ENCODE data around the gene TALDO1. TPM values are rescaled to one million over a fixed set of nuclear protein-coding genes. Genes with fewer than 3 reads are reported as not detected.

TALDO1 gene
- total and polyA plus RNA-seq, 2 experiments from 2014 or later = 137 to 161 TPM

DNA sequence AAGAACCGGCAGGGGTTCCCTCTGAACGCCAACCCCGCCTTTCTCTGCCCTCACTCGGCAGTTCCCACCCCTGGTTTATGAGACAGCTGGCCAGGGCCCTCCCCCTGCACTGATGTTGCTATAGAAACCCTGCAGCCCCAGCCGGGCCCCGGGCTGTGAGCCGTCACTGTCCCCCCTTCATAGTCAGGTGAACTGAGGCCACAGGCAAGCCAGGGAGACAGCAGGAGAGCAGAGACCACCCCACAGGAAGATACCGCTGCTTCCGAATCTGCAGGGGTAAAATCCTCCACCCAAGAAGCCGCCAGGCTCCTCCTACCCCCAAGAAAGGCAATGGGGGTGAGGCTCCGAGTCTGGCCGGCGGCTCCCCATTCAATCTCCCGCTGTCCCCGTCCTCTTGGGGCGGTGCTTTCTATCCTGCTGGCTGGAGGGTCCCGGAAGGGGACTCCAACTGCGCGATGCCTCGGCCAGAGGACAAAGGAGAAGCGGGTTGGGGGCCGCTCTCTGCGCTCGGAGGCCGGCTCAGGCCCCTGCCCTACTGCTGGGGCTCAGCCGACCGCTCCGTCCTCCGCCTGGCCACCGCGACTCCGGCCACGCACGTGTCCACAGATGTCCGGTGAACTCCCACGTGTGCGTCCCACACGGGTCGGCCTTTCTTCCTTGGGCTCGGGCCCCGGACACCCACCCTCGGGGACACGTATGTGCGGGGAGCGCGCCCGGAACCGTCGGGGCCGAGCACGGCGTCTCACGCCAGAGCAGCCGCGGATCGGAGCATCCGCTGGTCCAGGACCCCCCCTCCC, 50.2 kb downstream of the TALDO1 start:
- under 1% methylated on average over 50 of the region's 57 CpGs for WGBS (ENCODE audit: low lambda C conversion rate, missing lambda C conversion rate)
- Histone ChIP-seq H3K4me3 (peak overlapping the region; percentile 59), H2AFZ (peak overlapping the region; percentile 46), H4K20me1 (ENCODE audit: insufficient read depth, poor library complexity, severe bottlenecking) (no peaks in the 10 kb centered on the region), H3K79me2 (peaks cover 6% of the 10 kb centered on the region), H3K27me3 (no peaks in the 10 kb centered on the region), H3K36me3 (replicated peaks; ENCODE audit: insufficient read depth, low read depth) (no peaks in the 10 kb centered on the region), H3K27ac (peak overlapping the region; percentile 98), H3K9me2 (replicated peaks; ENCODE audit: insufficient read depth) (no peaks in the 10 kb centered on the region), H3K9me3 (ENCODE audit: low read depth) (no peaks in the 10 kb centered on the region), H3K4me1 (ENCODE audit: insufficient read depth) (peaks cover 23% of the 10 kb centered on the region), H3K4me2 (peak overlapping the region; percentile 90)
- no peak for TF ChIP-seq EZH2 (IDR thresholded peaks at IDR 0.05; ENCODE audit: borderline replicate concordance)
- TF ChIP-seq EZH2phosphoT487 (IDR thresholded peaks at IDR 0.05; ENCODE audit: low read depth, severe bottlenecking, unreplicated experiment) = no peak
- TF ChIP-seq CTCF (IDR thresholded peaks at IDR 0.05; ENCODE audit: poor library complexity) = no peak
- peak; percentile 94 for DNase-seq (ENCODE audit: low spot score)

DNA sequence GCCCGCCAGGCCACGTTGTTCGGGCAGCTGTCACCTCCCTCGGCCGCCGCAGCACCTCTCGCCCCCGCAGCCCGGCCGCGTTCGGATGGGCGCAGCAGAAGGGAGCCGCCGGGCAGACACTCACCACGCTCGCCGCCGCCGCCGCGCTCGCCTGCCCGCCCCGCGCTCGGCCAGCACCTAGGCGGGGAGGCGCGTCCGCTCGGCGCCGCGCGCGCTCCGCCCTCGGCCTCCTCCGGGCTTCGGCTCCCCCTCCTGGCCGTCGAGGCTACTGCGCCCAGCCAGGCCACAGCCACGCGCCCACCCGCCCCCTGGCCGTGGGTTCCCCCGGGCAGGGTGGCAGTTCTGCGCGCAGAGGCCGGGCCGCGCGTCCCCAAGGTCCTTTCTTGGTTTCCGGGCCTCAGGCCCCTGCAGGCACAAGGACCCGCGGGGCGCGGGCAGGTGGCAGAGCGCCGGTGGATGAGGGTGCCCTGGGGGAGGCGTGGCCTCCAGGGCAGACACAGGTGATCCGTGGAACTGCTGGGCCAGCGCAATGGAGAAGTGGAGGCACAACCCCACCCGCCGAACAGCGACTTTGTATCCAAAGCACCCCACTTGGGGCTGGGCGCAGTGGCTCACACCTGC, 50.9 kb downstream of the TALDO1 start, which contains the start of gene SLC25A22:
SLC25A22 (minus strand) TSS at position 189 of the 621 bp plus-strand sequence. CDS start 3,275 bp downstream, outside the sequence.
- H3K9me2 ChIP-seq (replicated peaks; ENCODE audit: insufficient read depth) = no peaks in the 10 kb centered on the region
- peaks cover 23% of the 10 kb centered on the region for H3K4me1 ChIP-seq (ENCODE audit: insufficient read depth)
- peak; percentile 94 for DNase-seq (ENCODE audit: low spot score)
- H3K36me3 ChIP-seq (replicated peaks; ENCODE audit: insufficient read depth, low read depth) = no peaks in the 10 kb centered on the region
- no peaks in the 10 kb centered on the region for H3K9me3 ChIP-seq (ENCODE audit: low read depth)
- peak within 1 kb of the TSS; percentile 90 for H3K4me2 ChIP-seq
- peak within 1 kb of the TSS; percentile 59 for H3K4me3 ChIP-seq
- no peaks in the 10 kb centered on the region for H4K20me1 ChIP-seq (ENCODE audit: insufficient read depth, poor library complexity, severe bottlenecking)
- H3K79me2 ChIP-seq = peaks cover 6% of the 10 kb centered on the region
- H2AFZ ChIP-seq = peak within 1 kb of the TSS; percentile 46
- TF ChIP-seq CTCF (IDR thresholded peaks at IDR 0.05; ENCODE audit: poor library complexity) (peak; percentile 74), EZH2phosphoT487 (IDR thresholded peaks at IDR 0.05; ENCODE audit: low read depth, severe bottlenecking, unreplicated experiment) (no peak)
- WGBS (ENCODE audit: low lambda C conversion rate, missing lambda C conversion rate) = 18% methylated on average over 17 of the region's 69 CpGs
- H3K27ac ChIP-seq = peak within 1 kb of the TSS; percentile 98
- no peaks in the 10 kb centered on the region for H3K27me3 ChIP-seq

DNA sequence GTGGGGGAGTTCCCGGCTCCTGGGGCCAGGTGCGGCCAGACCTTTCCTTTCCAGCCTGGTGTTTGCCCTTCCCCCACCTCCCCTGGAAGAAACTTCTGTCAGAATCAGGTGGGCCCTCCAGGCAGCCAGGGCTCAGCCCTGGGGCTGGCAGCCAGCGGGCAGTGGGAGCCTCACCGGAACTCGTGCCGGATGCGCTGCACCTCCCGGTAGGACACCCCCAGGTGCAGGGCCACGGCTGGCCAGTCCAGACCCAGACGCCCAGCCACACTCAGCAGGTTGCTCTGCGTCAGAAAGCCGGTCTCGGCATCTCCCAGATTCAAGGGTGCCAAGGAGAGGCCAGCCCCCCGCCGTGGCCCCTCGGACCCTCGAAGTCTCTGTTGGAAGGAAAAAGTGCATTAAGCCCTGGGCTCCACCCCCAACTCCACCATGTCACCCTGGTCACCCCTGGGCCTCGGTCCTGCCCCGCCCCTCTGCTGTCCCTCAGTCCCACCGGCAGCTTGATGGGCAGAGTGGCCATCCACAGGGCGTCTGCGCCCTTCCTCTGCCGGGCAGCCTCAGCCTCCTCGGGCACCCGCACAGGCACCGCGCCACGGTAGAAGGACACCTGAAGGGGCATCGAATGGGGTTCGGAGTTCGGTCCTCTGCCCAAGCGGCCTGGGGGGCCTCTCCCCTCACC, 52.5 kb downstream of the TALDO1 start:
- WGBS (ENCODE audit: low lambda C conversion rate, missing lambda C conversion rate) = 96% methylated on average over 23 of the region's 32 CpGs
- H3K4me1 ChIP-seq (ENCODE audit: insufficient read depth) = peaks cover 26% of the 10 kb centered on the region
- H2AFZ ChIP-seq = no peak overlapping the region
- no peak overlapping the region for H3K4me2 ChIP-seq
- no peaks in the 10 kb centered on the region for H4K20me1 ChIP-seq (ENCODE audit: insufficient read depth, poor library complexity, severe bottlenecking)
- no peaks in the 10 kb centered on the region for H3K27me3 ChIP-seq
- no peaks in the 10 kb centered on the region for H3K9me3 ChIP-seq (ENCODE audit: low read depth)
- peaks cover 9% of the 10 kb centered on the region for H3K79me2 ChIP-seq
- H3K27ac ChIP-seq = no peak overlapping the region
- no peak overlapping the region for H3K4me3 ChIP-seq
- no peaks in the 10 kb centered on the region for H3K36me3 ChIP-seq (replicated peaks; ENCODE audit: insufficient read depth, low read depth)
- no peak for DNase-seq (ENCODE audit: low spot score)
- TF ChIP-seq EZH2 (IDR thresholded peaks at IDR 0.05; ENCODE audit: borderline replicate concordance) (no peak), EZH2phosphoT487 (IDR thresholded peaks at IDR 0.05; ENCODE audit: low read depth, severe bottlenecking, unreplicated experiment) (no peak), CTCF (IDR thresholded peaks at IDR 0.05; ENCODE audit: poor library complexity) (no peak)
- H3K9me2 ChIP-seq (replicated peaks; ENCODE audit: insufficient read depth) = no peaks in the 10 kb centered on the region
